Lung (tissue), 12 donors: ENCODE measurements around the gene PPP1R8. TPM values are rescaled to one million over a fixed set of nuclear protein-coding genes. Genes with fewer than 3 reads are reported as not detected.
"Not testable (repeated sequence)": the region's sequence is repeated elsewhere in the genome, so short reads cannot be mapped to it uniquely, and the experiment has no call there.

ENCODE experiments used
- ATAC-seq: fragments of 200-7000 bp; cut with Tn5 transposase; one replicate; pipeline ENCODE4 v1.9.1; 2020; ENCODE audit warnings: moderate number of reproducible peaks; ENCODE audit not compliant: insufficient read depth, low FRiP score
- DNase-seq, 3 donors: peaks; one replicate each; pipeline ENCODE4 v3.0.0-alpha.2; 2013 to 2017
- H3K27ac ChIP-seq, 2 donors: one replicate each; pipeline ENCODE4 v1.5.1; 2013; ENCODE audit warnings: mild to moderate bottlenecking in 2 of 2, moderate library complexity in 2 of 2, control low read depth in 1 of 2, inconsistent platforms in 1 of 2, low read depth in 1 of 2, low read length in 1 of 2
- H3K27me3 ChIP-seq, 3 donors: one replicate each; pipeline ENCODE4 v1.5.1; 2013; ENCODE audit warnings: low read length in 2 of 3; ENCODE audit not compliant: control insufficient read depth in 3 of 3, insufficient read depth in 3 of 3
- H3K36me3 ChIP-seq, 4 donors: one replicate each; pipeline ENCODE4 v1.5.1; 2013; ENCODE audit warnings: low read length in 4 of 4, mild to moderate bottlenecking in 1 of 4, moderate library complexity in 1 of 4; ENCODE audit not compliant: control insufficient read depth in 4 of 4, insufficient read depth in 4 of 4
- H3K4me1 ChIP-seq, 5 donors: one replicate each; pipeline ENCODE4 v1.5.1; 2013; ENCODE audit warnings: low read length in 5 of 5, mild to moderate bottlenecking in 2 of 5, moderate library complexity in 1 of 5; ENCODE audit not compliant: control insufficient read depth in 5 of 5, insufficient read depth in 5 of 5
- H3K4me3 ChIP-seq: one replicate; pipeline ENCODE4 v1.5.1; 2013; ENCODE audit warnings: mild to moderate bottlenecking, control low read depth, moderate library complexity
- H3K9ac ChIP-seq, 2 donors: one replicate each; pipeline ENCODE4 v1.5.1; 2013; ENCODE audit warnings: low read length in 2 of 2, control low read depth in 1 of 2; ENCODE audit not compliant: insufficient read depth in 1 of 2
- H3K9me3 ChIP-seq, 4 donors: one replicate each; pipeline ENCODE4 v1.5.1; 2013; ENCODE audit warnings: low read length in 3 of 4, mild to moderate bottlenecking in 1 of 4, moderate library complexity in 1 of 4; ENCODE audit not compliant: control insufficient read depth in 4 of 4, insufficient read depth in 3 of 4
- WGBS, 2 donors: extraction: QIAGEN DNeasy Blood & Tissue Kit; methylation state at CpG; one replicate each; pipeline ENCODE4 v1.1.7; 2013; 5-methylcytosine and 5-hydroxymethylcytosine counted together
- polyA plus RNA-seq, 2 donors: library from polyadenylated mRNA; stranded (reverse); fragments of 200-250 nt; gene quantifications; one replicate each; pipeline ENCODE4 v1.2.1, GENCODE V29; 2013
- total RNA-seq, 2 donors: library from RNA; depleted of rRNA in 1 of 2; stranded (reverse); fragments of >200 nt in 1 of 2; gene quantifications; one replicate each; pipeline ENCODE4 v1.2.1, GENCODE V29; 2014 to 2021
- TF ChIP-seq, protein P1 (sequence below): IDR thresholded peaks from 2 replicates; pipeline ENCODE4 v1.5.1; 2012; ENCODE audit warnings: mild to moderate bottlenecking; ENCODE audit errors: control extremely low read depth, extremely low read depth
- donor health status: control.
- donor health status: control.
- donor health status: Bipolar disorder and iron deficiency.
- donor health status: healthy.
- donor health status: DM: yes; HTN: yes; CAD: no.

The PPP1R8 gene
- total and polyA plus RNA-seq, 4 donors = 20.9 to 37.0 (median 33.4) TPM

DNA sequence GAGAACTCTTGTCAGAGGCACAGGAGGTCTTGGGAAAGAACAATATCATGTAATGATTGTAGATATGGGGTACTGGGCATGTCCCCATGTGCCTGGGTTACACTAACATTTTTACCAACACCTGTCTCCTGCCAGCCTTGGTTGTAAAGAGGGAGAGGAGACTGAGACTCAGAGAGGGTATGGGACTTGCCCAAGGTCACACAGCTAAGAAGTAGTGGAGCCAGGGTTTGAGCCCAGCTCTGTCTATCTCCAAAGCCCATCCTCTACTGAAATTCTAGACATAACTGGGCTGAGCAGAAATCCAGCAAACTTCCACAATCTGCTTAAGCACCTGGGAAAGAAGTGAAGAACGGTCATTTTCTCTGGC is 39.1 kb downstream of the PPP1R8 start:
- WGBS, 2 donors = 80 to 82% methylated on average over 1 of the region's 1 CpG
- Histone ChIP-seq H3K9ac (no peak overlapping the region), H3K27me3 (peaks cover 0 to 6% (median 2%) of the 10 kb centered on the region in 3 donors), H3K9me3 (no peaks in the 10 kb centered on the region), H3K4me3 (no peak overlapping the region), H3K36me3 (no peaks in the 10 kb centered on the region), H3K27ac (no peak overlapping the region), H3K4me1 (peaks cover 0 to 6% (median 0%) of the 10 kb centered on the region in 5 donors)
- no peak for DNase-seq
- TF ChIP-seq, protein P1, sequence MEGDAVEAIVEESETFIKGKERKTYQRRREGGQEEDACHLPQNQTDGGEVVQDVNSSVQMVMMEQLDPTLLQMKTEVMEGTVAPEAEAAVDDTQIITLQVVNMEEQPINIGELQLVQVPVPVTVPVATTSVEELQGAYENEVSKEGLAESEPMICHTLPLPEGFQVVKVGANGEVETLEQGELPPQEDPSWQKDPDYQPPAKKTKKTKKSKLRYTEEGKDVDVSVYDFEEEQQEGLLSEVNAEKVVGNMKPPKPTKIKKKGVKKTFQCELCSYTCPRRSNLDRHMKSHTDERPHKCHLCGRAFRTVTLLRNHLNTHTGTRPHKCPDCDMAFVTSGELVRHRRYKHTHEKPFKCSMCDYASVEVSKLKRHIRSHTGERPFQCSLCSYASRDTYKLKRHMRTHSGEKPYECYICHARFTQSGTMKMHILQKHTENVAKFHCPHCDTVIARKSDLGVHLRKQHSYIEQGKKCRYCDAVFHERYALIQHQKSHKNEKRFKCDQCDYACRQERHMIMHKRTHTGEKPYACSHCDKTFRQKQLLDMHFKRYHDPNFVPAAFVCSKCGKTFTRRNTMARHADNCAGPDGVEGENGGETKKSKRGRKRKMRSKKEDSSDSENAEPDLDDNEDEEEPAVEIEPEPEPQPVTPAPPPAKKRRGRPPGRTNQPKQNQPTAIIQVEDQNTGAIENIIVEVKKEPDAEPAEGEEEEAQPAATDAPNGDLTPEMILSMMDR = no peak
- no peak for ATAC-seq

DNA sequence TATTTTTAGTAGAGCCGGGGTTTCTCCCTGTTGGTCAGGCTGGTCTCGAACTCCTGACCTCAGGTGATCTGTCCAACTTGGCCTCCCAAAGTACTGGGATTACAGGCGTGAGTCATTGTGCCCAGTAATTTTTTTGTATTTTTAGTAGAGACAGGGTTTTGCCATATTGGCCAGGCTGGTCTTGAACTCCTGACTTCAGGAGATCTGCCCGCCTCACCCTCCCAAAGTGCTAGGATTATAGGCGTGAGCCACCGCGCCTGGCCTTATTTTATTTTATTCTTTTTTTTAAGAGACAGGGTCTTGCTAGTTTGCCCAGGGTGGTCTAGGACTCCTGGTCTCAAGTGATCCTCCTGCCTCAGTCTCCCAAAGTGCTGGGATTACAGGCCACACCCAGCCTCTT is 40.5 kb downstream of the PPP1R8 start:
- WGBS, 2 donors = 92 to 97% methylated on average over 7 of the region's 7 CpGs
- H3K9ac ChIP-seq, H3K4me1 ChIP-seq, H3K9me3 ChIP-seq, H3K4me3 ChIP-seq, H3K36me3 ChIP-seq, ATAC-seq, H3K27ac ChIP-seq, H3K27me3 ChIP-seq, DNase-seq: not testable (repeated sequence)

DNA sequence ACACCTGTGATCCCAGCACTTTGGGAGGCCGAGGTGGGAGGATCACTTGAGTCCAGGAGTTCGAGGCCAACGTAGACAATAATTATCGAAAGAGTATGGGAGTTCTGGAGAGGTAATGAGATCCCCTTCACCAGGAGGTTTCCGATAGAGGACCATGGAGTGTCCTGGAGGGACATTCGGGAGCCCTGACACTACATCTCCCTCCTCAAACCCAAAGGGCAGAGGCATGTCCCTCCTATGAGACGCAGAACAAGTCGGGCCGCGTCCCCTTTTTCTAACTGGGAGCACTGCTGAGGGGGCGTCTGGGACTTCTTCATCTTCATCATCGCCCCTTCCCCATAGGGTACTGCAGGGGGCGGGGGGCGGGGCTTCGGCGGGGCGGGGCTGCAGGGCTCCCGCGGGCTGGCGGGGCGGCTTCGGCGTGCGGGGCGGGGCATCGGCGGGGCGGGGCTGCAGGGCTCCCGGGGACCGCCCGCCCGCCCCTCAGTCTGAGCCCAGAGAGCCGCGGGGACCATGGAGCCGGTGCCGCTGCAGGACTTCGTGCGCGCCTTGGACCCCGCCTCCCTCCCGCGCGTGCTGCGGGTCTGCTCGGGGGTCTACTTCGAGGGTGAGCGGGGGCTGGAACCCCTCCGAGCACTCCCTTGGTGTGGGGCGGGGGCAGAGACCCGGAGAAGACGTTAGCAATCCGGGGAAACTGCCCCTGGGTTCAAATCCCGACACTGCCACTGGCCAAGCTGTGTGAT is 41.6 kb downstream of the PPP1R8 start, which contains the start of gene THEMIS2:
Gene THEMIS2, plus strand, starts transcription at position 486 of the 743 bp plus-strand sequence. Its CDS starts 28 bp downstream, at position 514.
- ATAC-seq = peak; percentile 77
- Histone ChIP-seq H3K4me1 (peaks cover 0 to 6% (median 0%) of the 10 kb centered on the region in 5 donors), H3K27me3 (peaks cover 0 to 6% (median 2%) of the 10 kb centered on the region in 3 donors), H3K9me3 (no peaks in the 10 kb centered on the region), H3K9ac (peak within 1 kb of the TSS in 1 of 2 donors; percentile 49), H3K36me3 (no peaks in the 10 kb centered on the region), H3K27ac (peak within 1 kb of the TSS in 1 of 2 donors; percentile 69), H3K4me3 (peak within 1 kb of the TSS; percentile 61)
- DNase-seq = peak; percentile 50 to 73 (median 56)
- WGBS, 2 donors = 9 to 16% methylated on average over 32 to 53 of the region's 53 CpGs
- TF ChIP-seq, protein P1 = no peak

DNA sequence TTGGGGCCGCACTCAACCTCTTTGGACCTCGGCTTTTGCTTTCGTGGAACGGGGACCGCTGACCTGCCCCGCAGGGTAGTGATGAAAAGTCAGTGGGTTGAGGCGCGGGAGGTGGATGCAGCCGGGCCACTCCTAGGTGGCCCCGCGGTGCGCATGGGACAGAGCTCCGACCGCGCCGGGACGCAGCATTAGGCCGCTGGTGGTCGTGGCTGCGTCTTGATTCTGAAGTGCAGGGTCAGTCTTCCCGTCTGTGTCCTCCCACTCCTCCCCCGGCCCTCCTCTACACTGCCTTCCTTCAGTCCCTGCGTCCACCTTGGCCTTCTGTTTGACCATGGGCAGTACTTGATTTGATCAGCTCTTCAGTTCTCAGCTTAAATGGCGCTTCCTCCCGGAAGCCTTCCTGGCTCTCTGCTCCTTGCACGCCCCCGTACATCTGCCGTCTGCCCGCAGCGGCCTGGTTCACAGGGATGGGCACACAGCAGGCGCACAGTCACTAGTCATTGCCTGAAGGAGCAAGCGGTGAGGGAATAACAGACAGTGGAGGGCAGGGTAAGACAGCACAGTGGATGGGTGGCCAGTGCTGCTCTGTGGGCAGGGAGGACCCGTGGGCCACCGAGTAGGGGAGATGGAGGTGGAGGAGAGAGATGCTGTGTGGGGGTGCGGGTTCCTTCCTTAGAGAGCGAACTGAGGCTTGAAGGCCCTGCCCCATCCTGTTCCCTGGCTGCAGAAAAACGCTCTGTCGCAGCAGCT is 42.4 kb downstream of the PPP1R8 start:
- DNase-seq (no peak), ATAC-seq (no peak)
- Histone ChIP-seq H3K36me3 (no peaks in the 10 kb centered on the region), H3K27ac (peak overlapping the region in 1 of 2 donors; percentile 69), H3K9me3 (no peaks in the 10 kb centered on the region), H3K4me1 (peaks cover 0 to 6% (median 0%) of the 10 kb centered on the region in 5 donors), H3K9ac (peak overlapping the region in 1 of 2 donors; percentile 49), H3K27me3 (peaks cover 0 to 6% (median 2%) of the 10 kb centered on the region in 3 donors), H3K4me3 (peak overlapping the region; percentile 61)
- TF ChIP-seq, protein P1 = no peak
- 10 to 12% methylated on average over 38 of the region's 38 CpGs for WGBS, 2 donors
